A549 (cell line): Measurements from ENCODE around the gene ZBTB20. TPM values are rescaled to one million over a fixed set of nuclear protein-coding genes. Genes with fewer than 3 reads are reported as not detected.

Source experiments
- ATAC-seq, 2 experiments: fragments of 200-7000 bp in 1 of 2; fragments of >200 bp in 1 of 2; cut with Nextera tagmentation in 1 of 2; cut with Tn5 transposase in 1 of 2; 3 replicates each; pipeline versions ENCODE4 v1.8.0 to v1.9.1; 2018 to 2020; ENCODE audit warnings: mild to moderate bottlenecking in 1 of 2, moderate library complexity in 1 of 2
- CTCF ChIA-PET: fragments of 300-600 bp; sonication (Branson Sonifier 250); formaldehyde crosslinking; extraction: SDS; loops from one replicate; lab custom pipeline; 2021; ENCODE audit warnings: antibody characterized with exemption, inconsistent platforms; lab: Yijun Ruan, JAX
- POLR2A ChIA-PET: fragments of 350-600 bp; formaldehyde crosslinking; extraction: SDS; loops from one replicate; lab custom pipeline; 2021; ENCODE audit warnings: antibody characterized with exemption, inconsistent platforms; lab: Yijun Ruan, JAX
- DNase-seq, 2 experiments: peaks; one replicate each; pipeline versions ENCODE4 v3.0.0 to v3.0.0-alpha.2; 2011 to 2016; ENCODE audit warnings: low read depth in 1 of 2, low spot score in 1 of 2
- FAIRE-seq: peaks from 2 replicates; lab custom pipeline; 2011; peaks lifted over from hg19 to GRCh38; lab: Jason Lieb, UNC
- H3K27ac ChIP-seq, 2 experiments: fragments of >200 bp; sonication (Bioruptor Twin); formaldehyde crosslinking; 3 replicates each; pipeline ENCODE4 v1.5.1; 2016 to 2017
- H3K4me1 ChIP-seq: fragments of >200 bp; sonication (Bioruptor Twin); formaldehyde crosslinking; 3 replicates; pipeline ENCODE4 v1.6.1; 2016
- H3K4me2 ChIP-seq: fragments of >200 bp; sonication (Bioruptor Twin); formaldehyde crosslinking; 3 replicates; pipeline ENCODE4 v1.6.1; 2016
- H3K4me3 ChIP-seq: fragments of >200 bp; sonication (Bioruptor Twin); formaldehyde crosslinking; 3 replicates; pipeline ENCODE4 v1.5.1; 2016
- H3K9me3 ChIP-seq: fragments of >200 bp; sonication (Bioruptor Twin); formaldehyde crosslinking; 3 replicates; pipeline ENCODE4 v1.6.1; 2016
- BCL3 ChIP-seq: fragments of >200 bp; sonication (Bioruptor Twin); formaldehyde crosslinking; IDR thresholded peaks from 3 replicates; pipeline ENCODE4 v1.6.1; 2016
- CEBPB ChIP-seq, 2 experiments: fragments of >200 bp in 1 of 2; sonication (Bioruptor Twin) in 1 of 2; formaldehyde crosslinking in 1 of 2; IDR thresholded peaks; 2 replicates each; pipeline ENCODE4 v1.6.1; 2012 to 2016
- CHD2 ChIP-seq: fragments of 150-350 bp; IDR thresholded peaks from 2 replicates; pipeline ENCODE4 v1.6.1; 2014; ENCODE audit warnings: low read length; ENCODE audit not compliant: partially characterized antibody
- CHD4 ChIP-seq: fragments of 200-600 bp; sonication (generic); IDR thresholded peaks from 2 replicates; pipeline ENCODE4 v1.6.1; 2016; ENCODE audit warnings: antibody characterized with exemption, mild to moderate bottlenecking, borderline replicate concordance
- EHF ChIP-seq: fragments of 250-450 bp; sonication (Bioruptor Pico); IDR thresholded peaks from 2 replicates; pipeline ENCODE4 v1.5.0; 2020; ENCODE audit warnings: mild to moderate bottlenecking
- EHMT2 ChIP-seq: fragments of 200-600 bp; sonication (generic); IDR thresholded peaks from 2 replicates; pipeline ENCODE4 v1.6.1; 2016; ENCODE audit warnings: antibody characterized with exemption, low read depth, mild to moderate bottlenecking, moderate library complexity
- FOSB ChIP-seq: fragments of 250-450 bp; sonication (Bioruptor Pico); IDR thresholded peaks from 2 replicates; pipeline ENCODE4 v1.5.0; 2020; ENCODE audit warnings: mild to moderate bottlenecking, moderate library complexity
- HDAC2 ChIP-seq: fragments of 200-600 bp; sonication (generic); IDR thresholded peaks from 2 replicates; pipeline ENCODE4 v1.6.1; 2016
- HEYL ChIP-seq: fragments of 250-450 bp; sonication (Bioruptor Pico); IDR thresholded peaks from 2 replicates; pipeline ENCODE4 v1.8.0; 2021; ENCODE audit warnings: mild to moderate bottlenecking, moderate library complexity
- HOXB13 ChIP-seq: fragments of 250-450 bp; sonication (Bioruptor Pico); IDR thresholded peaks from 2 replicates; pipeline ENCODE4 v1.5.0; 2020; ENCODE audit warnings: low read depth, mild to moderate bottlenecking, moderate library complexity
- JUN ChIP-seq, 2 experiments: fragments of >200 bp; sonication (Bioruptor Twin); formaldehyde crosslinking; IDR thresholded peaks; 2 replicates in 1 of 2; 3 replicates in 1 of 2; pipeline ENCODE4 v1.6.1; 2016 to 2017
- KDM1A ChIP-seq: fragments of 200-600 bp; sonication (generic); IDR thresholded peaks from 2 replicates; pipeline ENCODE4 v1.6.1; 2016; ENCODE audit warnings: low read depth, mild to moderate bottlenecking
- POLR2A ChIP-seq: IDR thresholded peaks from 2 replicates; pipeline ENCODE4 v1.6.1; 2012; ENCODE audit warnings: mild to moderate bottlenecking, low read length
- POLR2AphosphoS2 ChIP-seq: conservative IDR thresholded peaks from 2 replicates; pipeline ENCODE4 v1.6.1; 2012; ENCODE audit warnings: low read length, improper control_type of control experiment, inconsistent platforms
- RARB ChIP-seq: fragments of 250-450 bp; sonication (Bioruptor Pico); IDR thresholded peaks from 2 replicates; pipeline ENCODE4 v1.8.0; 2021; ENCODE audit warnings: mild to moderate bottlenecking, moderate library complexity
- RFX5 ChIP-seq: fragments of 450-650 bp; IDR thresholded peaks from 2 replicates; pipeline ENCODE4 v1.7.1; 2014; ENCODE audit warnings: antibody characterized with exemption, mild to moderate bottlenecking, moderate library complexity
- SREBF2 ChIP-seq: fragments of 450-650 bp; IDR thresholded peaks from 2 replicates; pipeline ENCODE4 v1.6.1; 2014; ENCODE audit warnings: mild to moderate bottlenecking, moderate library complexity
- TP53 ChIP-seq: fragments of 250-450 bp; sonication (Bioruptor Pico); IDR thresholded peaks from 2 replicates; pipeline ENCODE4 v1.5.0; 2021; ENCODE audit warnings: mild to moderate bottlenecking, moderate library complexity
- ZFP36 ChIP-seq: fragments of 450-650 bp; IDR thresholded peaks from 2 replicates; pipeline ENCODE4 v1.6.1; 2014; ENCODE audit warnings: borderline replicate concordance; ENCODE audit not compliant: partially characterized antibody
- WGBS: methylation state at CpG from one replicate; pipeline ENCODE4 v1.1.6; 2017; ENCODE audit errors: missing lambda C conversion rate; 5-methylcytosine and 5-hydroxymethylcytosine counted together
- polyA plus RNA-seq, 4 experiments: library from polyadenylated mRNA; depleted of rRNA in 3 of 4; stranded (reverse); fragments of >200 nt; fragmentation: RNase III in 1 of 4; extraction: RNeasy Plus Mini Kit Qiagen cat#74134 plus additional on column Dnase treatment in 1 of 4; gene quantifications; 2 replicates in 3 of 4; 3 replicates in 1 of 4; pipeline ENCODE4 v1.2.3, GENCODE V29; 2011 to 2017
- TF ChIP-seq, protein P1 (sequence below): IDR thresholded peaks from 2 replicates; pipeline ENCODE4 v1.6.1; 2012
- TF ChIP-seq, protein P2 (sequence below): IDR thresholded peaks from 2 replicates; pipeline ENCODE4 v1.6.1; 2012
- TF ChIP-seq, protein P3 (sequence below): fragments of >200 bp; sonication (Bioruptor Twin); formaldehyde crosslinking; IDR thresholded peaks from 3 replicates; pipeline ENCODE4 v1.5.1; 2016

The ZBTB20 gene
- polyA plus RNA-seq, 2 of the 4 experiments (the other 2 are of a cell fraction): 0.85 to 5.0 TPM

DNA sequence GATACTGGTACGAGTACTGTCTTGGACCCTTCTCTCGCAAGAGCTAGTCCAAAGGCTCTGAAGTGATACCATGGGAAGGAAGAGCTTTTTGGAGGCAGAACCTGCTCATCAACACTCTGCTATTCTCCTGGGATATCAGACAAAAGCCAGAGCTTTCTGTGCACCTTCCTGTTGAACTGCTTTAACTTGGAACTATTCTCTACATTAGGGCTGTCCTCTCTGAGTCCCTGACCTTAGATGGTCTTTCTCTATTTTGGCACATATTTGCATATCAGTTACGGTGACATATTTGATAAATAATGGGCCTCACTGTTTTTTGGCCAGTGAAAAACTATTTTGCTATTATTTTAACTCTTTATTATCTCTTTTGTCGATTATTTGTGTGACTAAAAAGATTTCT lies 706.4 kb downstream of the ZBTB20 start:
- H3K27ac ChIP-seq: no peak overlapping the region
- no peaks in the 10 kb centered on the region for H3K9me3 ChIP-seq
- TF ChIP-seq KDM1A (no peak), CHD4 (no peak), ZFP36 (no peak), JUN (IDR thresholded peaks at IDR 0.05) (no peak)
- TF ChIP-seq, all 56 proteins: peak for 0
- CTCF ChIA-PET: interaction anchor here (1.1 to 7.8 kb wide), 2 partner anchors 21 to 57 kb away, joined by 5 to 35 read pairs; no protein-coding TSS in a partner anchor
- Histone ChIP-seq H3K4me3 (no peak overlapping the region), H3K4me2 (no peak overlapping the region), H3K4me1 (peaks cover 15% of the 10 kb centered on the region)
- WGBS: 94% methylated on average over 4 of the region's 4 CpGs
- ATAC-seq: no peak
- DNase-seq: no peak
- POLR2A ChIA-PET: no interaction called here
- no peak for FAIRE-seq

- TF ChIP-seq HEYL (no peak), JUN (IDR thresholded peaks at IDR 0.05) (no peak), BCL3 (no peak), FOSB (CRISPR knock-in tag) (no peak), POLR2AphosphoS2 (no peak), CEBPB (IDR thresholded peaks at IDR 0.05) (no peak), EHMT2 (no peak), HDAC2 (no peak)
- TF ChIP-seq, protein P1, sequence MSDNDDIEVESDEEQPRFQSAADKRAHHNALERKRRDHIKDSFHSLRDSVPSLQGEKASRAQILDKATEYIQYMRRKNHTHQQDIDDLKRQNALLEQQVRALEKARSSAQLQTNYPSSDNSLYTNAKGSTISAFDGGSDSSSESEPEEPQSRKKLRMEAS: no peak
- TF ChIP-seq, protein P2, sequence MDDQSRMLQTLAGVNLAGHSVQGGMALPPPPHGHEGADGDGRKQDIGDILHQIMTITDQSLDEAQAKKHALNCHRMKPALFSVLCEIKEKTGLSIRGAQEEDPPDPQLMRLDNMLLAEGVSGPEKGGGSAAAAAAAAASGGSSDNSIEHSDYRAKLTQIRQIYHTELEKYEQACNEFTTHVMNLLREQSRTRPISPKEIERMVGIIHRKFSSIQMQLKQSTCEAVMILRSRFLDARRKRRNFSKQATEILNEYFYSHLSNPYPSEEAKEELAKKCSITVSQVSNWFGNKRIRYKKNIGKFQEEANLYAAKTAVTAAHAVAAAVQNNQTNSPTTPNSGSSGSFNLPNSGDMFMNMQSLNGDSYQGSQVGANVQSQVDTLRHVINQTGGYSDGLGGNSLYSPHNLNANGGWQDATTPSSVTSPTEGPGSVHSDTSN: no peak
- no peaks in the 10 kb centered on the region for H3K9me3 ChIP-seq
- 93% methylated on average over 1 of the region's 1 CpG for WGBS
- no peak overlapping the region for H3K27ac ChIP-seq
- ATAC-seq (no peak), DNase-seq (no peak), FAIRE-seq (no peak)
- no peak overlapping the region for H3K4me3 ChIP-seq
- ChIA-PET POLR2A (no interaction called here), CTCF (interaction anchor here (1.1 to 7.8 kb wide), 2 partner anchors 20 to 55 kb away, joined by 5 to 35 read pairs; no protein-coding TSS in a partner anchor)
- H3K4me1 ChIP-seq: peaks cover 15% of the 10 kb centered on the region
- no peak overlapping the region for H3K4me2 ChIP-seq
These were observed 707.8 kb downstream of the ZBTB20 start for GRCh38 chr3:114439284-114439683.

- DNase-seq: no peak
- CTCF ChIA-PET: interaction anchor here (1.2 to 1.6 kb wide), 4 partner anchors 8 to 22 kb away, joined by 3 to 7 read pairs (median 4); no protein-coding TSS in a partner anchor
These were observed 709.2 kb downstream of the ZBTB20 start for GRCh38 chr3:114437897-114438296.

DNA sequence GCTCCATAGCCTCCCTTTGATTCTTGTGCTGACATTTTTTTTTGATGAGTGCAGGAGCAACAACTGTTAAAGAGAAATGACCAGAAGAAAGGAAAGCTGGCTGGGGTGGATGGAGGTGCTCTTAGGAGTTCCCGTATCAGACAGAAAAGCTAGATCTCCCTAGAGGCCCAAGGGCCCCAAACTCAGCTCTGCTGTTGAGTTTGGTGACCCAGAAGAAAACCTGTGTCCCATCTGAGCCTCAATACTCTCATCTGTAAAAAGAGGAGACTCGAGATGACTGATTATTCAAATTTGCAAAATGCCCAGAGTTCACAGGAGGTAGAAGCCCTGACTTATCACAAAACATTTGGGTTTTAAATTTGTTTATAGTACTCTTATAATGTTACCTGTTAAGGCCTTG lies 710.9 kb downstream of the ZBTB20 start:
- FAIRE-seq (no peak), DNase-seq (no peak), ATAC-seq (no peak)
- CTCF ChIA-PET: interaction anchor here (1.7 kb wide), 1 partner anchor 18 kb away, joined by 7 read pairs; no protein-coding TSS in a partner anchor
- TF ChIP-seq RARB (CRISPR knock-in tag): no peak
- no peak for TF ChIP-seq RFX5
- TF ChIP-seq TP53: no peak
- TF ChIP-seq SREBF2: no peak
- TF ChIP-seq POLR2A: no peak
- TF ChIP-seq BCL3: no peak
- TF ChIP-seq HEYL: no peak
- no peak for TF ChIP-seq EHF (CRISPR knock-in tag)
- TF ChIP-seq, protein P3, sequence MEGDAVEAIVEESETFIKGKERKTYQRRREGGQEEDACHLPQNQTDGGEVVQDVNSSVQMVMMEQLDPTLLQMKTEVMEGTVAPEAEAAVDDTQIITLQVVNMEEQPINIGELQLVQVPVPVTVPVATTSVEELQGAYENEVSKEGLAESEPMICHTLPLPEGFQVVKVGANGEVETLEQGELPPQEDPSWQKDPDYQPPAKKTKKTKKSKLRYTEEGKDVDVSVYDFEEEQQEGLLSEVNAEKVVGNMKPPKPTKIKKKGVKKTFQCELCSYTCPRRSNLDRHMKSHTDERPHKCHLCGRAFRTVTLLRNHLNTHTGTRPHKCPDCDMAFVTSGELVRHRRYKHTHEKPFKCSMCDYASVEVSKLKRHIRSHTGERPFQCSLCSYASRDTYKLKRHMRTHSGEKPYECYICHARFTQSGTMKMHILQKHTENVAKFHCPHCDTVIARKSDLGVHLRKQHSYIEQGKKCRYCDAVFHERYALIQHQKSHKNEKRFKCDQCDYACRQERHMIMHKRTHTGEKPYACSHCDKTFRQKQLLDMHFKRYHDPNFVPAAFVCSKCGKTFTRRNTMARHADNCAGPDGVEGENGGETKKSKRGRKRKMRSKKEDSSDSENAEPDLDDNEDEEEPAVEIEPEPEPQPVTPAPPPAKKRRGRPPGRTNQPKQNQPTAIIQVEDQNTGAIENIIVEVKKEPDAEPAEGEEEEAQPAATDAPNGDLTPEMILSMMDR: no peak
- no peak for TF ChIP-seq CEBPB (IDR thresholded peaks at IDR 0.05)
- TF ChIP-seq FOSB (CRISPR knock-in tag): no peak
- POLR2A ChIA-PET: no interaction called here
- no peak overlapping the region for H3K4me2 ChIP-seq
- WGBS: 95% methylated on average over 2 of the region's 2 CpGs
- no peaks in the 10 kb centered on the region for H3K9me3 ChIP-seq
- H3K27ac ChIP-seq: no peak overlapping the region
- no peak overlapping the region for H3K4me3 ChIP-seq
- H3K4me1 ChIP-seq: no peaks in the 10 kb centered on the region

More at GRCh38 chr3:114437897-114438296, 709.2 kb downstream of the ZBTB20 start:
- POLR2A ChIA-PET: no interaction called here
- no peak for FAIRE-seq
- no peak for ATAC-seq
- TF ChIP-seq CHD2: no peak
- TF ChIP-seq HOXB13: no peak
- no peak overlapping the region for H3K27ac ChIP-seq
- no peaks in the 10 kb centered on the region for H3K9me3 ChIP-seq
- no peak overlapping the region for H3K4me2 ChIP-seq
- peaks cover 11% of the 10 kb centered on the region for H3K4me1 ChIP-seq
- WGBS: 87% methylated on average over 2 of the region's 2 CpGs
- H3K4me3 ChIP-seq: no peak overlapping the region
